ENCODE measurements around the gene PBX2. TPM values are rescaled to one million over a fixed set of nuclear protein-coding genes. Genes with fewer than 3 reads are reported as not detected.

The PBX2 gene
- total RNA-seq, 1 donor from 2014 or later: 58.6 TPM

- Mint-ChIP-seq H3K27me3 (ENCODE audit: low read depth) (no peaks in the 10 kb centered on the region), H3K27ac (ENCODE audit: unreplicated experiment) (no peak overlapping the region), H3K4me3 (ENCODE audit: unreplicated experiment) (no peak overlapping the region), H3K36me3 (ENCODE audit: low read depth) (peaks cover 22% of the 10 kb centered on the region), H3K4me1 (ENCODE audit: low read depth) (peaks cover 37% of the 10 kb centered on the region), H3K9me3 (ENCODE audit: low read depth) (no peaks in the 10 kb centered on the region)
- DNase-seq (ENCODE audit: low spot score): peak; percentile 48
- TF ChIP-seq CTCF (IDR thresholded peaks at IDR 0.05): no peak
Observed at GRCh38 chr6:32171234-32171633, 18.8 kb downstream of the PBX2 start.

GRCh38 chr6:32170294-32170693 lies 19.7 kb downstream of the PBX2 start:
- DNase-seq (ENCODE audit: low spot score): peak; percentile 48
- H3K27ac Mint-ChIP-seq (ENCODE audit: unreplicated experiment): no peak overlapping the region
- no peak for TF ChIP-seq CTCF (IDR thresholded peaks at IDR 0.05)
- no peaks in the 10 kb centered on the region for H3K9me3 Mint-ChIP-seq (ENCODE audit: low read depth)
- no peak overlapping the region for H3K4me3 Mint-ChIP-seq (ENCODE audit: unreplicated experiment)
- H3K4me1 Mint-ChIP-seq (ENCODE audit: low read depth): peaks cover 32% of the 10 kb centered on the region
- no peaks in the 10 kb centered on the region for H3K27me3 Mint-ChIP-seq (ENCODE audit: low read depth)
- H3K36me3 Mint-ChIP-seq (ENCODE audit: low read depth): peaks cover 23% of the 10 kb centered on the region

- Mint-ChIP-seq H3K27ac (ENCODE audit: unreplicated experiment) (peak overlapping the region; percentile 66), H3K4me3 (ENCODE audit: unreplicated experiment) (no peak overlapping the region)
Observed at GRCh38 chr6:32168807-32169591, 21.0 kb downstream of the PBX2 start.

GRCh38 chr6:32168350-32168749 lies 21.7 kb downstream of the PBX2 start:
- no peaks in the 10 kb centered on the region for H3K9me3 Mint-ChIP-seq (ENCODE audit: low read depth)
- peaks cover 13% of the 10 kb centered on the region for H3K4me1 Mint-ChIP-seq (ENCODE audit: low read depth)
- no peak overlapping the region for H3K27ac Mint-ChIP-seq (ENCODE audit: unreplicated experiment)
- H3K4me3 Mint-ChIP-seq (ENCODE audit: unreplicated experiment): no peak overlapping the region
- H3K36me3 Mint-ChIP-seq (ENCODE audit: low read depth): peaks cover 27% of the 10 kb centered on the region
- TF ChIP-seq CTCF (IDR thresholded peaks at IDR 0.05): no peak
- peak; percentile 51 for DNase-seq (ENCODE audit: low spot score)
- H3K27me3 Mint-ChIP-seq (ENCODE audit: low read depth): no peaks in the 10 kb centered on the region

More at GRCh38 chr6:32168807-32169591, 21.0 kb downstream of the PBX2 start:
- peaks cover 27% of the 10 kb centered on the region for H3K36me3 Mint-ChIP-seq (ENCODE audit: low read depth)
- no peaks in the 10 kb centered on the region for H3K27me3 Mint-ChIP-seq (ENCODE audit: low read depth)
- peaks cover 19% of the 10 kb centered on the region for H3K4me1 Mint-ChIP-seq (ENCODE audit: low read depth)
- TF ChIP-seq CTCF (IDR thresholded peaks at IDR 0.05): peak; percentile 13
- H3K9me3 Mint-ChIP-seq (ENCODE audit: low read depth): no peaks in the 10 kb centered on the region
- peak; percentile 60 for DNase-seq (ENCODE audit: low spot score)

GRCh38 chr6:32167761-32168262 lies 22.2 kb downstream of the PBX2 start:
- H3K4me1 Mint-ChIP-seq (ENCODE audit: low read depth): peaks cover 8% of the 10 kb centered on the region
- DNase-seq (ENCODE audit: low spot score): peak; percentile 30
- peak overlapping the region; percentile 15 for H3K27ac Mint-ChIP-seq (ENCODE audit: unreplicated experiment)
- H3K4me3 Mint-ChIP-seq (ENCODE audit: unreplicated experiment): no peak overlapping the region
- no peaks in the 10 kb centered on the region for H3K27me3 Mint-ChIP-seq (ENCODE audit: low read depth)
- no peaks in the 10 kb centered on the region for H3K9me3 Mint-ChIP-seq (ENCODE audit: low read depth)
- peaks cover 29% of the 10 kb centered on the region for H3K36me3 Mint-ChIP-seq (ENCODE audit: low read depth)
- TF ChIP-seq CTCF (IDR thresholded peaks at IDR 0.05): no peak
